OCI-LY7 (cell line): ENCODE measurements around the gene CES4A. TPM values are rescaled to one million over a fixed set of nuclear protein-coding genes. Genes with fewer than 3 reads are reported as not detected.

Source experiments
- BruUV-seq: library from RNA; stranded (reverse); fragments of 400-500 nt; replicated peaks from 2 replicates; lab custom pipeline; 2021; lab: Mats Ljungman, UMichigan
- CTCF ChIA-PET: fragments of 300-600 bp; sonication (Branson Sonifier 250); formaldehyde crosslinking; loops from one replicate; lab custom pipeline; 2022; ENCODE audit warnings: antibody characterized with exemption; ENCODE audit not compliant: unreplicated experiment; lab: Charles Lee
- POLR2A ChIA-PET: fragments of 300-600 bp; sonication (Branson Sonifier 250); formaldehyde crosslinking; loops from one replicate; lab custom pipeline; 2022; ENCODE audit warnings: antibody characterized with exemption; lab: Charles Lee
- DNase-seq: peaks from one replicate; pipeline ENCODE4 v3.0.0-alpha.2; 2015; ENCODE audit warnings: low spot score
- H2AFZ ChIP-seq: fragments of 200-600 bp; sonication (generic), shearing (Covaris generic); 2 replicates; pipeline ENCODE4 v1.6.1; 2014; ENCODE audit warnings: mild to moderate bottlenecking, antibody characterized with exemption, low read length, moderate library complexity
- H3K27ac ChIP-seq: fragments of 200-600 bp; sonication (generic); 2 replicates; pipeline ENCODE4 v1.5.1; 2014; ENCODE audit warnings: mixed run types, low read depth, mild to moderate bottlenecking, moderate library complexity, low read length, inconsistent platforms; ENCODE audit not compliant: poor library complexity, severe bottlenecking
- H3K36me3 ChIP-seq: fragments of 200-600 bp; sonication (generic); 2 replicates; pipeline ENCODE4 v1.6.1; 2014; ENCODE audit warnings: mild to moderate bottlenecking, antibody characterized with exemption, low read length, moderate library complexity, mixed read lengths; ENCODE audit not compliant: insufficient read depth
- H3K4me1 ChIP-seq: fragments of 200-600 bp; sonication (generic); 2 replicates; pipeline ENCODE4 v1.5.1; 2014; ENCODE audit warnings: mild to moderate bottlenecking, low read length; ENCODE audit not compliant: insufficient read depth, poor library complexity, severe bottlenecking
- H3K4me2 ChIP-seq: fragments of 200-600 bp; sonication (generic); 2 replicates; pipeline ENCODE4 v1.6.1; 2014; ENCODE audit warnings: mild to moderate bottlenecking, low read length
- H3K4me3 ChIP-seq: fragments of 200-600 bp; sonication (generic); 2 replicates; pipeline ENCODE4 v1.5.1; 2014; ENCODE audit warnings: mild to moderate bottlenecking, low read depth, low read length; ENCODE audit not compliant: poor library complexity, severe bottlenecking
- H3K79me2 ChIP-seq: fragments of 200-600 bp; sonication (generic); 2 replicates; pipeline ENCODE4 v1.6.1; 2016; ENCODE audit warnings: low read depth, mild to moderate bottlenecking, low read length, moderate library complexity, mixed read lengths; ENCODE audit not compliant: insufficient read depth
- H3K9me2 ChIP-seq: fragments of 200-600 bp; sonication (generic); 2 replicates; pipeline ENCODE4 v1.6.1; 2016; ENCODE audit warnings: mild to moderate bottlenecking, low read length, mixed read lengths; ENCODE audit not compliant: insufficient read depth
- H3K9me3 ChIP-seq: fragments of 200-600 bp; sonication (generic); 2 replicates; pipeline ENCODE4 v1.6.1; 2014; ENCODE audit warnings: mild to moderate bottlenecking, mixed run types, low read length, mixed read lengths
- H4K20me1 ChIP-seq: fragments of 200-600 bp; sonication (generic); 2 replicates; pipeline ENCODE4 v1.6.1; 2014; ENCODE audit warnings: mild to moderate bottlenecking, antibody characterized with exemption, low read length, moderate library complexity, mixed read lengths; ENCODE audit not compliant: insufficient read depth
- CTCF ChIP-seq: fragments of 200-600 bp; sonication (generic); conservative IDR thresholded peaks from 2 replicates; pipeline ENCODE4 v1.5.1; 2014; ENCODE audit warnings: mild to moderate bottlenecking, antibody characterized with exemption, low read length, moderate library complexity, mixed read lengths
- EZH2phosphoT487 ChIP-seq: fragments of 200-600 bp; sonication (generic); IDR thresholded peaks from 2 replicates; pipeline ENCODE4 v1.6.1; 2018; ENCODE audit warnings: low read depth, borderline replicate concordance, mild to moderate bottlenecking, mixed run types, antibody characterized with exemption, low read length, moderate library complexity, mixed read lengths
- intact Hi-C: fragments of 100-400 bp; cut with micrococcal nuclease; formaldehyde crosslinking; loops from one replicate; pipeline ENCODE4 v1.10.0; 2022; ENCODE audit not compliant: unreplicated experiment
- total RNA-seq, 2 experiments: library from RNA; depleted of rRNA in 1 of 2; stranded (reverse); fragments of >200 nt in 1 of 2; shearing (Covaris generic) in 1 of 2; gene quantifications; 2 replicates each; pipeline ENCODE4 v1.2.3, GENCODE V29; 2014 to 2022

The CES4A gene
- total RNA-seq, 2 experiments from 2014 or later = 0.38 to 0.47 TPM

GRCh38 chr16:67021321-67021720 lies 32.9 kb downstream of the CES4A start:
- Histone ChIP-seq H3K9me2 (no peaks in the 10 kb centered on the region), H3K4me1 (peaks cover 14% of the 10 kb centered on the region), H3K4me2 (no peak overlapping the region), H3K79me2 (no peaks in the 10 kb centered on the region), H2AFZ (peak overlapping the region; percentile 80; the same call in 1 of the 2 replicates), H3K27ac (no peak overlapping the region), H3K4me3 (no peak overlapping the region), H4K20me1 (no peaks in the 10 kb centered on the region), H3K36me3 (no peaks in the 10 kb centered on the region), H3K9me3 (no peaks in the 10 kb centered on the region)
- DNase-seq = peak; percentile 22
- intact Hi-C loops = no loop called here
- ChIA-PET POLR2A (interaction anchor here (0.6 to 1.1 kb wide), 5 partner anchors 9 to 876 kb away, joined by 3 to 8 read pairs (median 3); no protein-coding TSS in a partner anchor), CTCF (no interaction called here)
- no TSS peak for BruUV-seq
- no peak for TF ChIP-seq EZH2phosphoT487
- no peak for TF ChIP-seq CTCF

DNA sequence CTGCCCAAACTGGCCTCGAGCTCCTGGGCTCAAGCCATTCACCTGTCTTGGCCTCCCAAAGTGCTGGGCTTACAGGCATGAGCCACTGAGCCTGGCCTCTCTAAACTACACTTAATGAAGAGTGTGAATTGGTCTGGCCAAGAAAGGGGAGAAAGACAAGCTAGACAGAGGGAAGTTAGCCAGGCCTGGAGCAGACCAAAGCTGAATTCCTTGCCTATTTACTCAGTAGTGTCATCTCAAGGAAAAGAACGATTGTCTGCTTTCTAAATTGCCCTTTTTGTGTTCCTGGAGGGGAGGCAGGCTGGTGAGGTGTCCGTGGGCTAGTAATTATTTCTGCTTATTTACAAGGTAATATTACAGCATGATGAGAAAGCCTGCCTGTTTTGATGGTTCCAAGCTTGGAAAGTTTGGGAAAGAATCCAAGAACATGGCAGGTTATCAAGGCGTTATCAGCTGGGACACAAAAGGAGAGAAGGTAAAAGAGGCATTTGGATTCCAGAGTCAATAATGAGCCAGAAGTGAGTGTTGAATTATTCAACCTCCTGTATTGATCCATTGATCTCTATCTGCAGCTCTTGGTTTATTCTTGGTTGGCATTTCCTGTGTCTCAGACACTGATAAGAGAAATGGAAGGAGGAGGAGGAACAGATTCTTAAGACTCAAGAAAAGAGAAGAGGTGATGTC lies 34.3 kb downstream of the CES4A start:
- H2AFZ ChIP-seq = no peak overlapping the region
- BruUV-seq = no TSS peak
- H3K4me1 ChIP-seq = peaks cover 14% of the 10 kb centered on the region
- H3K9me2 ChIP-seq = no peaks in the 10 kb centered on the region
- H4K20me1 ChIP-seq = no peaks in the 10 kb centered on the region
- H3K4me2 ChIP-seq = no peak overlapping the region
- intact Hi-C loops = no loop called here
- POLR2A ChIA-PET = interaction anchor here (1.1 kb wide), 1 partner anchor 84 kb away, joined by 4 read pairs; no protein-coding TSS in a partner anchor
- no peak for TF ChIP-seq CTCF
- no peak for TF ChIP-seq EZH2phosphoT487
- DNase-seq = no peak
- no peaks in the 10 kb centered on the region for H3K36me3 ChIP-seq
- H3K27ac ChIP-seq = no peak overlapping the region
- H3K9me3 ChIP-seq = no peaks in the 10 kb centered on the region
- no peak overlapping the region for H3K4me3 ChIP-seq
- CTCF ChIA-PET = no interaction called here
- H3K79me2 ChIP-seq = no peaks in the 10 kb centered on the region

GRCh38 chr16:67023689-67024088 lies 35.3 kb downstream of the CES4A start:
- Histone ChIP-seq H2AFZ (no peak overlapping the region), H3K4me1 (peaks cover 20% of the 10 kb centered on the region), H3K9me3 (no peaks in the 10 kb centered on the region), H3K9me2 (no peaks in the 10 kb centered on the region), H3K79me2 (no peaks in the 10 kb centered on the region), H3K4me2 (no peak overlapping the region), H4K20me1 (no peaks in the 10 kb centered on the region), H3K27ac (no peak overlapping the region), H3K4me3 (no peak overlapping the region), H3K36me3 (no peaks in the 10 kb centered on the region)
- TF ChIP-seq EZH2phosphoT487 = no peak
- TF ChIP-seq CTCF = no peak
- no peak for DNase-seq
- intact Hi-C loops = no loop called here
- ChIA-PET POLR2A (no interaction called here), CTCF (no interaction called here)
- no TSS peak for BruUV-seq
